GM12891 (cell line): ENCODE measurements around the gene C2orf92.

ENCODE experiments used
- PAX5 ChIP-seq: IDR thresholded peaks from 2 replicates; pipeline ENCODE4 v1.6.1; 2011; ENCODE audit warnings: low read length, moderate library complexity, mild to moderate bottlenecking; ENCODE audit not compliant: insufficient read depth, severe bottlenecking
- POLR2A ChIP-seq: IDR thresholded peaks from 2 replicates; pipeline ENCODE4 v1.6.1; 2011; ENCODE audit warnings: low read depth, low read length, control low read depth

DNA sequence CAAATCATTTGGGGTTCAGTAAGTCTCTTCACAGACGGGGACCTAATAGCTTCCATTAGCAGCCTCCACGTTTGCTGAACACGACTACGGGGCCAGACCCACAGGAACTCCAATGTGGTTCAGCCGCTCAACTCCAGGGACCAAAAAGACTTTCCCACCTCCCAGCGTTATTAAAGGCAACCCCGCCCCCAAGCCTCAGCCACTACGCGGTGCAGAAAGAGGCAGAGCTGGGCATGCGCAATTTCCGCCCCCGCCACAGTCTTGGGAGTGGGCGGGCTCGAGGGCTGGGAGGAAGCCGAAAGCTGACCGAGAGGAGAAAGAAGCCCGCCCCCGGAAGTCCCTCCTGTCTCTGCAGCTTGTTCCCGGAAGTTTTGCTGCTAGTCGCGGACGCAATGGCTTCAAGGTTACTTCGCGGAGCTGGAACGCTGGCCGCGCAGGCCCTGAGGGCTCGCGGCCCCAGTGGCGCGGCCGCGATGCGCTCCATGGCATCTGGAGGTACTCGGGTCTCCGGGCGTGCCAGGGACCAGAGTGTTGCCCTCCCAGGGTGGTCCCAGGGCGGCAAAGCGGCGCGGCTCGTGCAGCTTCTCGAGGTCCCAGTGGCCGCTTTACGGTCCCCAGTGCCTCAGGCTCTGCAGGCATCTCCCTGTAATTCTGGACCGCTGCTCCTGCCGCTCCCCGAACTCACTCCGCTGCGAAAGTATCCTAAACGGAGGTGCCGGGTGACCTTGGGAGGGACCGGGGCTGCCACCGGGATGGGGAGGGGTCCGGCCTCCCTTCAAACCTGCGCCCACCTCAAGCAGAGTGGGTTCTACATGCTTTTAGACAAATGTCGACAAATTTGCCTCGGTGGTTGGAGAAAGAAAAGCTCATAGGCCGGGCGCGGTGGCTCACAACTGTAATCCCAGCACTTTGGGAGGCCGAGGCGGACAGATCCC, 23.6 kb upstream of the C2orf92 start, which contains the start of gene COX5B:
- TF ChIP-seq PAX5 (no peak), POLR2A (peak; percentile 93)
